ENCODE data around the gene MYH9.

The MYH9 gene

GRCh38 chr22:36244522-36245391 is 143.0 kb downstream of the MYH9 start:
- H3K9ac ChIP-seq (ENCODE audit: low read length in 5 of 5), result no peak overlapping the region
- peak overlapping the region; percentile 64 for H3K27ac ChIP-seq (ENCODE audit: low read depth, low read length)
- H3K9me3 ChIP-seq (ENCODE audit: control insufficient read depth in 5 of 5, low read length in 5 of 5), result peaks cover 0 to 5% (median 0%) of the 10 kb centered on the region in 5 donors
- no peak overlapping the region for H3K4me3 ChIP-seq (ENCODE audit: low read depth in 1 of 5, low read length in 5 of 5)
- H3K4me1 ChIP-seq (ENCODE audit: control insufficient read depth in 5 of 5, insufficient read depth in 5 of 5, low read length in 5 of 5), result peaks cover 2 to 23% (median 22%) of the 10 kb centered on the region in 5 donors
- no peaks in the 10 kb centered on the region for H3K36me3 ChIP-seq (ENCODE audit: control insufficient read depth in 5 of 5, insufficient read depth in 5 of 5, low read length in 5 of 5)
- no peaks in the 10 kb centered on the region for H3K27me3 ChIP-seq (ENCODE audit: control insufficient read depth in 5 of 5, insufficient read depth in 4 of 5, low read length in 5 of 5)

GRCh38 chr22:36243986-36244385 is 143.8 kb downstream of the MYH9 start:
- Histone ChIP-seq H3K4me1 (ENCODE audit: control insufficient read depth in 5 of 5, insufficient read depth in 5 of 5, low read length in 5 of 5) (peaks cover 2 to 29% (median 26%) of the 10 kb centered on the region in 5 donors), H3K27me3 (ENCODE audit: control insufficient read depth in 5 of 5, insufficient read depth in 4 of 5, low read length in 5 of 5) (no peaks in the 10 kb centered on the region), H3K9ac (ENCODE audit: low read length in 5 of 5) (no peak overlapping the region), H3K4me3 (ENCODE audit: low read depth in 1 of 5, low read length in 5 of 5) (no peak overlapping the region), H3K36me3 (ENCODE audit: control insufficient read depth in 5 of 5, insufficient read depth in 5 of 5, low read length in 5 of 5) (no peaks in the 10 kb centered on the region), H3K27ac (ENCODE audit: low read depth, low read length) (peak overlapping the region; percentile 64), H3K9me3 (ENCODE audit: control insufficient read depth in 5 of 5, low read length in 5 of 5) (no peaks in the 10 kb centered on the region)

GRCh38 chr22:36239401-36240171 is 148.2 kb downstream of the MYH9 start, which contains the start of gene APOL2:
Gene APOL2, minus strand, starts transcription at chr22:36239527. Its CDS starts 6,365 bp downstream, at chr22:36233162.
- peaks cover 2 to 58% (median 56%) of the 10 kb centered on the region in 5 donors for H3K4me1 ChIP-seq (ENCODE audit: control insufficient read depth in 5 of 5, insufficient read depth in 5 of 5, low read length in 5 of 5)

GRCh38 chr22:36239150-36239400 is 148.7 kb downstream of the MYH9 start:
- Histone ChIP-seq H3K27ac (ENCODE audit: low read depth, low read length) (peak overlapping the region; percentile 93), H3K4me1 (ENCODE audit: control insufficient read depth in 5 of 5, insufficient read depth in 5 of 5, low read length in 5 of 5) (peaks cover 2 to 58% (median 56%) of the 10 kb centered on the region in 5 donors), H3K4me3 (ENCODE audit: low read depth in 1 of 5, low read length in 5 of 5) (peak overlapping the region; percentile 80 to 96 (median 87)), H3K27me3 (ENCODE audit: control insufficient read depth in 5 of 5, insufficient read depth in 4 of 5, low read length in 5 of 5) (no peaks in the 10 kb centered on the region), H3K36me3 (ENCODE audit: control insufficient read depth in 5 of 5, insufficient read depth in 5 of 5, low read length in 5 of 5) (peaks cover 0 to 14% (median 6%) of the 10 kb centered on the region in 5 donors), H3K9me3 (ENCODE audit: control insufficient read depth in 5 of 5, low read length in 5 of 5) (peaks cover 0 to 3% (median 0%) of the 10 kb centered on the region in 5 donors), H3K9ac (ENCODE audit: low read length in 5 of 5) (peak overlapping the region; percentile 70 to 96 (median 88))

More at GRCh38 chr22:36239401-36240171, 148.2 kb downstream of the MYH9 start, which contains the start of gene APOL2:
- Histone ChIP-seq H3K9ac (ENCODE audit: low read length in 5 of 5) (peak within 1 kb of the TSS; percentile 70 to 96 (median 88)), H3K27ac (ENCODE audit: low read depth, low read length) (peak within 1 kb of the TSS; percentile 93), H3K27me3 (ENCODE audit: control insufficient read depth in 5 of 5, insufficient read depth in 4 of 5, low read length in 5 of 5) (no peaks in the 10 kb centered on the region), H3K36me3 (ENCODE audit: control insufficient read depth in 5 of 5, insufficient read depth in 5 of 5, low read length in 5 of 5) (peaks cover 0 to 11% (median 6%) of the 10 kb centered on the region in 5 donors), H3K9me3 (ENCODE audit: control insufficient read depth in 5 of 5, low read length in 5 of 5) (peaks cover 0 to 3% (median 0%) of the 10 kb centered on the region in 5 donors), H3K4me3 (ENCODE audit: low read depth in 1 of 5, low read length in 5 of 5) (peak within 1 kb of the TSS; percentile 80 to 96 (median 87))

DNA sequence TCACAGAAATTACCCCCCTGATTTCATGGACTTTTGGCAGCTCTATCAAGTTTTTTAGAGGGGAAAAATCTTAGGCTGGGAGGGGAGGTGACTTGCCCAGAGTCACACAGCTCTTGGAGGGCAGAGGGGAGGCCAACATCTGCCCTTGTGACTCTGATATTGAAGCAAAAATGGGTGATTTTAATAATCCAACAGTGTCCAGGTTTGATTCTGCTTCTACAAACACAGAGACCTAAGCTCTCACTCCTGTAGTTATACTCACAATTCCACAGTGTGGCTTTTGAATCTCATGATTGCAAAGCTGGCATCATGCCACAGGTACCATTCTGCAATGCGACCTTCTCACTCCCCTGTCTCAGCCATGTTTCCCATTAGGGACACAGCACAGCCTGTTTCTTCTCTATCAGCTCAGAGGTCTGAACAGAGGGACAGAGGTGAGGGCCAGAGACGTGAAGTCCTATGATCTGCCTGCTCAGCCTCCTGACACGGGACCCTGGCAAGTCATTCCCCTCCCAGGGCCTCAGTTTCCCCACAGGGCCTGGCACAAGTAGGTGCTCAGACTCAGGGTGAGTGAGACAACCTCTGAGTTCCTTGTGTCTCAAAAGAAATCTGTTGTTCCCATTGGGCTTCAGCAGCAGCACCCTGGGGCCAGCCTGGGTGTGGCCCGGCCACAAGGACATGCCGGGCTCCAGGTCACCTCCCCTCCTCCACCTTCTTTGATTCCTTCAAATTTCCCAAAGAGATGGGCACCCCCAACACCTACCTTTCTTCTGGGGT is 149.2 kb downstream of the MYH9 start:
- Histone ChIP-seq H3K9ac (ENCODE audit: low read length in 5 of 5) (peak overlapping the region; percentile 70 to 96 (median 88)), H3K27ac (ENCODE audit: low read depth, low read length) (peak overlapping the region; percentile 93), H3K4me3 (ENCODE audit: low read depth in 1 of 5, low read length in 5 of 5) (peak overlapping the region; percentile 80 to 96 (median 87)), H3K27me3 (ENCODE audit: control insufficient read depth in 5 of 5, insufficient read depth in 4 of 5, low read length in 5 of 5) (no peaks in the 10 kb centered on the region), H3K4me1 (ENCODE audit: control insufficient read depth in 5 of 5, insufficient read depth in 5 of 5, low read length in 5 of 5) (peaks cover 2 to 53% (median 52%) of the 10 kb centered on the region in 5 donors), H3K36me3 (ENCODE audit: control insufficient read depth in 5 of 5, insufficient read depth in 5 of 5, low read length in 5 of 5) (peaks cover 3 to 17% (median 7%) of the 10 kb centered on the region in 5 donors), H3K9me3 (ENCODE audit: control insufficient read depth in 5 of 5, low read length in 5 of 5) (peaks cover 0 to 3% (median 0%) of the 10 kb centered on the region in 5 donors)

DNA sequence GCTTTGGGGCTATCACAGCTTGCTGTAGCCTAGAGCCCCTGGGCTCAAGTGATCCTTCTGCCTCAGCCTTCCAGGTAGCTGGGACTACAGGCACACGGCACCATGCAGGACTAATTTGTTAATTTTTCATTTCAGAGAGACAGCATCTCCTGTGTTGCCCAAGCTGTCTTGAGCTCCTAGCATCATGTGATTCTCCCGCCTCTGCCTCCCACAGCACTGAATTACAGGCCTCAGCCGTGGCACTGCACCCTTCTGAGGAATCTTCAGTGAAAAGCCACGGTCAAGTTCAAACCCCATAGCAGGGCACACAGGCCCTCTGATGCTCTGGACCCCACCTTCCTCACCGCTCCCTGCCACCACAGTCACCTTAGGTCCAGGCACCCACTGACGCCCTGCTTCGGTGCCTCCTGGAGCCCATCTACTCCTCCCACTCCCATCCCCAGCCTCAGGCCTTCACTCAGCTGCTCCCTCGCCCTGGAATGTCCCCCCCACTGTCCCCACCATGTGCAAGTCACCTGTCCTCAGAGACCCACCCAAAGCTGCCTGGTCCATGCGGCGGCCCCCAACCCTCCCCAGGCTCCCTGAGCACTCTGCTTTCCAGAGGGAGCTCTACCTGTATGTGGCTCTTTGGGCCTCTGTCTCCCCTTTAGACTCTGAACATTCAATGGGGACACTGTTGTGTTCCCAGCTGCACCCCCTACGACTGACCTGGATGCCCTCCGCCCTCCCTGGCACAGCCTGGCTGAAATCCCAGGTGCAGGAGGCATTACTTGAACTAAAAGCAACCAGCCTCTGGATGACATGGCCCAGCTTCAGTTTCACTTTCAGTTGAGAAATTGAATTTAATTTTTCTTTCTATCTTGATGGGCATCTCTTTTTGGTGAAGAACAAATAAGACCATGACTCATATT is 150.1 kb downstream of the MYH9 start:
- Histone ChIP-seq H3K9me3 (ENCODE audit: control insufficient read depth in 5 of 5, low read length in 5 of 5) (peaks cover 0 to 3% (median 0%) of the 10 kb centered on the region in 5 donors), H3K27me3 (ENCODE audit: control insufficient read depth in 5 of 5, insufficient read depth in 4 of 5, low read length in 5 of 5) (no peaks in the 10 kb centered on the region), H3K4me1 (ENCODE audit: control insufficient read depth in 5 of 5, insufficient read depth in 5 of 5, low read length in 5 of 5) (peaks cover 2 to 52% (median 51%) of the 10 kb centered on the region in 5 donors), H3K9ac (ENCODE audit: low read length in 5 of 5) (peak overlapping the region in 4 of 5 donors; percentile 69 to 88 (median 72)), H3K36me3 (ENCODE audit: control insufficient read depth in 5 of 5, insufficient read depth in 5 of 5, low read length in 5 of 5) (peaks cover 7 to 26% (median 13%) of the 10 kb centered on the region in 5 donors), H3K4me3 (ENCODE audit: low read depth in 1 of 5, low read length in 5 of 5) (peak overlapping the region; percentile 80 to 96 (median 87)), H3K27ac (ENCODE audit: low read depth, low read length) (peak overlapping the region; percentile 93)

GRCh38 chr22:36236388-36237319 is 151.1 kb downstream of the MYH9 start:
- peak overlapping the region; percentile 93 for H3K27ac ChIP-seq (ENCODE audit: low read depth, low read length)
- H3K9ac ChIP-seq (ENCODE audit: low read length in 5 of 5), result peak overlapping the region in 2 of 5 donors; percentile 16 to 88
- H3K4me1 ChIP-seq (ENCODE audit: control insufficient read depth in 5 of 5, insufficient read depth in 5 of 5, low read length in 5 of 5), result peaks cover 2 to 52% (median 51%) of the 10 kb centered on the region in 5 donors
- H3K27me3 ChIP-seq (ENCODE audit: control insufficient read depth in 5 of 5, insufficient read depth in 4 of 5, low read length in 5 of 5), result no peaks in the 10 kb centered on the region
- H3K36me3 ChIP-seq (ENCODE audit: control insufficient read depth in 5 of 5, insufficient read depth in 5 of 5, low read length in 5 of 5), result peaks cover 7 to 37% (median 21%) of the 10 kb centered on the region in 5 donors
- peak overlapping the region; percentile 80 to 96 (median 87) for H3K4me3 ChIP-seq (ENCODE audit: low read depth in 1 of 5, low read length in 5 of 5)
- H3K9me3 ChIP-seq (ENCODE audit: control insufficient read depth in 5 of 5, low read length in 5 of 5), result peaks cover 0 to 3% (median 0%) of the 10 kb centered on the region in 5 donors

GRCh38 chr22:36235585-36235984 is 152.2 kb downstream of the MYH9 start:
- Histone ChIP-seq H3K27me3 (ENCODE audit: control insufficient read depth in 5 of 5, insufficient read depth in 4 of 5, low read length in 5 of 5) (no peaks in the 10 kb centered on the region), H3K9me3 (ENCODE audit: control insufficient read depth in 5 of 5, low read length in 5 of 5) (peaks cover 0 to 3% (median 0%) of the 10 kb centered on the region in 5 donors), H3K4me1 (ENCODE audit: control insufficient read depth in 5 of 5, insufficient read depth in 5 of 5, low read length in 5 of 5) (peaks cover 2 to 52% (median 51%) of the 10 kb centered on the region in 5 donors), H3K4me3 (ENCODE audit: low read depth in 1 of 5, low read length in 5 of 5) (no peak overlapping the region), H3K36me3 (ENCODE audit: control insufficient read depth in 5 of 5, insufficient read depth in 5 of 5, low read length in 5 of 5) (peaks cover 11 to 47% (median 32%) of the 10 kb centered on the region in 5 donors), H3K27ac (ENCODE audit: low read depth, low read length) (no peak overlapping the region), H3K9ac (ENCODE audit: low read length in 5 of 5) (no peak overlapping the region)

All from subcutaneous abdominal adipose tissue (tissue), 5 donors.